HepG2 (cell line): ENCODE results near the gene TNFAIP1. TPM values are rescaled to one million over a fixed set of nuclear protein-coding genes. Genes with fewer than 3 reads are reported as not detected.
A peak's percentile ranks its signal among the peaks of the same experiment; 100 is the strongest.

Experiments
- ELK4 ChIP-seq: sonication (generic); formaldehyde crosslinking; IDR thresholded peaks from 2 replicates; pipeline ENCODE4 v1.9.0; 2021; ENCODE audit warnings: missing genetic modification reagents, borderline replicate concordance
- HOXA7 ChIP-seq: sonication (generic); formaldehyde crosslinking; IDR thresholded peaks from 2 replicates; pipeline ENCODE4 v1.8.1; 2022; ENCODE audit warnings: mild to moderate bottlenecking, missing genetic modification reagents, moderate library complexity
- KAT8 ChIP-seq: IDR thresholded peaks from 2 replicates; pipeline ENCODE4 v1.6.1; 2016; ENCODE audit warnings: missing genetic modification reagents, missing compliant biosample characterization
- MAF1 ChIP-seq: sonication (generic); formaldehyde crosslinking; IDR thresholded peaks from 2 replicates; pipeline ENCODE4 v1.5.0; 2020; ENCODE audit warnings: missing genetic modification reagents, borderline replicate concordance
- NONO ChIP-seq, 2 experiments: fragments of 450-650 bp in 1 of 2; sonication (generic) in 1 of 2; formaldehyde crosslinking in 1 of 2; IDR thresholded peaks in 1 of 2; conservative IDR thresholded peaks in 1 of 2; 2 replicates each; pipeline versions ENCODE4 v1.6.1 to v1.8.0; 2017 to 2022; ENCODE audit warnings: mild to moderate bottlenecking in 1 of 2, missing genetic modification reagents in 1 of 2, moderate library complexity in 1 of 2
- RARA ChIP-seq: IDR thresholded peaks from 2 replicates; pipeline ENCODE4 v1.6.1; 2016; ENCODE audit warnings: missing genetic modification reagents, missing compliant biosample characterization
- SMARCE1 ChIP-seq: fragments of 450-650 bp; IDR thresholded peaks from 2 replicates; pipeline ENCODE4 v1.6.1; 2017; ENCODE audit warnings: borderline replicate concordance
- ZFP1 ChIP-seq: IDR thresholded peaks from 2 replicates; pipeline ENCODE4 v1.6.1; 2016
- ZMYM2 ChIP-seq: sonication (generic); formaldehyde crosslinking; IDR thresholded peaks from 2 replicates; pipeline ENCODE4 v1.8.0; 2022; ENCODE audit warnings: mild to moderate bottlenecking, missing genetic modification reagents
- ZNF24 ChIP-seq: fragments of 450-650 bp; IDR thresholded peaks from 2 replicates; pipeline ENCODE4 v1.6.1; 2017; ENCODE audit warnings: antibody characterized with exemption, mild to moderate bottlenecking
- ZNF337 ChIP-seq: sonication (generic); formaldehyde crosslinking; IDR thresholded peaks from 2 replicates; pipeline ENCODE4 v1.5.1; 2020; ENCODE audit warnings: missing genetic modification reagents, low read depth, mild to moderate bottlenecking, borderline replicate concordance
- ZNF512 ChIP-seq: sonication (generic); formaldehyde crosslinking; IDR thresholded peaks from 2 replicates; pipeline ENCODE4 v1.4.0; 2020; ENCODE audit warnings: mild to moderate bottlenecking, missing genetic modification reagents
- ZNF605 ChIP-seq: sonication (generic); formaldehyde crosslinking; IDR thresholded peaks from 2 replicates; pipeline ENCODE4 v1.8.0; 2022; ENCODE audit warnings: mild to moderate bottlenecking, missing genetic modification reagents
- ZNF709 ChIP-seq: sonication (generic); formaldehyde crosslinking; IDR thresholded peaks from 2 replicates; pipeline ENCODE4 v1.5.0; 2020; ENCODE audit warnings: mild to moderate bottlenecking, missing genetic modification reagents
- ZNF780A ChIP-seq: sonication (generic); formaldehyde crosslinking; IDR thresholded peaks from 2 replicates; pipeline ENCODE4 v1.8.0; 2022; ENCODE audit warnings: mild to moderate bottlenecking, missing genetic modification reagents, moderate library complexity
- ZNF781 ChIP-seq: sonication (generic); formaldehyde crosslinking; IDR thresholded peaks from 2 replicates; pipeline ENCODE4 v1.5.1; 2020; ENCODE audit warnings: borderline replicate concordance, mild to moderate bottlenecking, missing genetic modification reagents; ENCODE audit errors: not compliant biosample characterization
- ZNF792 ChIP-seq: IDR thresholded peaks from 2 replicates; pipeline ENCODE4 v1.6.1; 2016
- ZNF816 ChIP-seq: sonication (generic); formaldehyde crosslinking; IDR thresholded peaks from 2 replicates; pipeline ENCODE4 v1.8.0; 2022; ENCODE audit warnings: missing genetic modification reagents, mild to moderate bottlenecking, borderline replicate concordance
- ZNF83 ChIP-seq: sonication (generic); formaldehyde crosslinking; IDR thresholded peaks from 2 replicates; pipeline ENCODE4 v1.4.0; 2020; ENCODE audit warnings: missing genetic modification reagents, mild to moderate bottlenecking, borderline replicate concordance
- ZSCAN9 ChIP-seq: IDR thresholded peaks from 2 replicates; pipeline ENCODE4 v1.6.1; 2016; ENCODE audit warnings: borderline replicate concordance
- polyA plus RNA-seq, 8 experiments: library from polyadenylated mRNA; depleted of rRNA in 3 of 8; stranded (reverse) in 7 of 8; unstranded in 1 of 8; fragments of >200 nt; fragmentation: Illumina TruSeq in 4 of 8; extraction: Trizol in 4 of 8; gene quantifications; 2 replicates each; pipeline versions ENCODE4 v1.2.1 to v1.2.3, GENCODE V29; 2011 to 2016; ENCODE audit warnings: low read depth in 4 of 8, missing spikeins in 1 of 8, mixed read lengths in 1 of 8; ENCODE audit not compliant: insufficient read depth in 1 of 8
- total RNA-seq, 5 experiments: library from RNA; depleted of rRNA; stranded (reverse); fragments of >200 nt; fragmentation: Illumina TruSeq; extraction: Trizol; gene quantifications; 2 replicates each; pipeline ENCODE4 v1.2.3, GENCODE V29; 2016; ENCODE audit warnings: low read depth in 1 of 5
- TF ChIP-seq, protein P1 (sequence below): sonication (generic); formaldehyde crosslinking; IDR thresholded peaks from 2 replicates; pipeline ENCODE4 v1.4.0; 2020; ENCODE audit warnings: missing genetic modification reagents, borderline replicate concordance
- TF ChIP-seq, protein P2 (sequence below): sonication (generic); formaldehyde crosslinking; IDR thresholded peaks from 2 replicates; pipeline ENCODE4 v1.4.0; 2020; ENCODE audit warnings: mild to moderate bottlenecking, missing genetic modification reagents

TNFAIP1 gene
- total and polyA plus RNA-seq, 2 of the 13 experiments (the other 11 are each of a cell fraction or from before 2014, with no cell fraction given), result 17.5 to 40.6 TPM

DNA sequence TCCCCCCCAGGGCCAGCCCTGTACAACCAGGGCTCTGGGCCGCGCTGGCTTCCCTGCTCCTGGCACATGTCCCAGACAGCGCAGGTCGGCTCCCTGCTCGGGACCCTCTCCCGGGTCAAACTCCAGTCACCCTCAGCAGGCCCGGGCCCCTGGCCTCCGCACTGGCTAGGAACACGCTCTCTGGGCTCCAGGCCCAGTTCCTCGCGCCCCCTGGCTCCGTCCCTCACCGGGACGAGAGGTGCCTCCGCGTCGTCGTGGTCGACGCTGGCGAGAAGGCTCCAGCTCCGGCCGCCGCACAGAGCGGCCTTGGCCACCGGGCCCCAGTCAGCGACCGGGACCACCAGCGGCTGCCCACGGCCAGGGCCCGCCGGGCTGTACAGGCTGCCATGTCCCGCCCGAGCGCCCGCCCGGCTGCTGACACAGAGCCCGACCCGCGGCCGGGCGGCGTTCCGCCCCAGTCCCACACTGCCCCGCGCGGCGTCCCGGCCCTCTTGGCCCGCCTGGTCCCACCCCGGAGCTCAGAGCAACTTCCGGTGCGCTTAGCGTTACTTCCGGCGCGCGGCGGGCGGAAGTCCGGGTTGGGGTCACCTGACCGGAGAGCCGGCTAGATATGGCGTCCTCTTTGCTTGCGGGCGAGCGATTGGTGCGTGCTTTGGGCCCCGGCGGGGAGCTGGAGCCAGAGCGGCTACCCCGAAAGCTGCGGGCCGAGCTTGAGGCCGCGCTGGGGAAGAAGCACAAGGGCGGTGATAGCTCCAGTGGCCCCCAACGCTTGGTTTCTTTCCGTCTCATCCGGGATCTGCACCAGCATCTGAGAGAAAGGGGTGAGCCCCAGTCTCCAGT, 21.7 kb downstream of the TNFAIP1 start, which contains the start of gene POLDIP2 (continued):
- no peak for TF ChIP-seq MAF1
- TF ChIP-seq ZNF792 (CRISPR knock-in tag), result peak; percentile 68
- TF ChIP-seq RARA, result peak; percentile 34; the same call in 1 of the 2 replicates
- TF ChIP-seq, protein P1, sequence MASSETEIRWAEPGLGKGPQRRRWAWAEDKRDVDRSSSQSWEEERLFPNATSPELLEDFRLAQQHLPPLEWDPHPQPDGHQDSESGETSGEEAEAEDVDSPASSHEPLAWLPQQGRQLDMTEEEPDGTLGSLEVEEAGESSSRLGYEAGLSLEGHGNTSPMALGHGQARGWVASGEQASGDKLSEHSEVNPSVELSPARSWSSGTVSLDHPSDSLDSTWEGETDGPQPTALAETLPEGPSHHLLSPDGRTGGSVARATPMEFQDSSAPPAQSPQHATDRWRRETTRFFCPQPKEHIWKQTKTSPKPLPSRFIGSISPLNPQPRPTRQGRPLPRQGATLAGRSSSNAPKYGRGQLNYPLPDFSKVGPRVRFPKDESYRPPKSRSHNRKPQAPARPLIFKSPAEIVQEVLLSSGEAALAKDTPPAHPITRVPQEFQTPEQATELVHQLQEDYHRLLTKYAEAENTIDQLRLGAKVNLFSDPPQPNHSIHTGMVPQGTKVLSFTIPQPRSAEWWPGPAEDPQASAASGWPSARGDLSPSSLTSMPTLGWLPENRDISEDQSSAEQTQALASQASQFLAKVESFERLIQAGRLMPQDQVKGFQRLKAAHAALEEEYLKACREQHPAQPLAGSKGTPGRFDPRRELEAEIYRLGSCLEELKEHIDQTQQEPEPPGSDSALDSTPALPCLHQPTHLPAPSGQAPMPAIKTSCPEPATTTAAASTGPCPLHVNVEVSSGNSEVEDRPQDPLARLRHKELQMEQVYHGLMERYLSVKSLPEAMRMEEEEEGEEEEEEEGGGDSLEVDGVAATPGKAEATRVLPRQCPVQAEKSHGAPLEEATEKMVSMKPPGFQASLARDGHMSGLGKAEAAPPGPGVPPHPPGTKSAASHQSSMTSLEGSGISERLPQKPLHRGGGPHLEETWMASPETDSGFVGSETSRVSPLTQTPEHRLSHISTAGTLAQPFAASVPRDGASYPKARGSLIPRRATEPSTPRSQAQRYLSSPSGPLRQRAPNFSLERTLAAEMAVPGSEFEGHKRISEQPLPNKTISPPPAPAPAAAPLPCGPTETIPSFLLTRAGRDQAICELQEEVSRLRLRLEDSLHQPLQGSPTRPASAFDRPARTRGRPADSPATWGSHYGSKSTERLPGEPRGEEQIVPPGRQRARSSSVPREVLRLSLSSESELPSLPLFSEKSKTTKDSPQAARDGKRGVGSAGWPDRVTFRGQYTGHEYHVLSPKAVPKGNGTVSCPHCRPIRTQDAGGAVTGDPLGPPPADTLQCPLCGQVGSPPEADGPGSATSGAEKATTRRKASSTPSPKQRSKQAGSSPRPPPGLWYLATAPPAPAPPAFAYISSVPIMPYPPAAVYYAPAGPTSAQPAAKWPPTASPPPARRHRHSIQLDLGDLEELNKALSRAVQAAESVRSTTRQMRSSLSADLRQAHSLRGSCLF (CRISPR knock-in tag), result 0 out of 2 replicates have a peak, but pooled peaks have one; percentile 39
- peak; percentile 74; the same call in 1 of the 2 replicates for TF ChIP-seq ELK4 (CRISPR knock-in tag)
- TF ChIP-seq HOXA7, result no peak
- TF ChIP-seq ZNF24, result no peak
- no peak for TF ChIP-seq ZNF605 (CRISPR knock-in tag)
- peak; percentile 76; the same call in 1 of the 2 replicates for TF ChIP-seq ZNF709 (CRISPR knock-in tag)
- TF ChIP-seq ZNF512 (CRISPR knock-in tag), result no peak
- TF ChIP-seq ZFP1 (CRISPR knock-in tag), result peak; percentile 52; the same call in 1 of the 2 replicates
- no peak for TF ChIP-seq NONO (IDR thresholded peaks at IDR 0.05)
- peak; percentile 89 for TF ChIP-seq NONO (CRISPR knock-in tag; conservative IDR thresholded peaks at IDR 0.05)
- TF ChIP-seq KAT8 (CRISPR knock-in tag), result peak; percentile 100
- no peak for TF ChIP-seq ZNF781
- TF ChIP-seq ZMYM2 (CRISPR knock-in tag), result no peak
- no peak for TF ChIP-seq ZSCAN9 (CRISPR knock-in tag)
- no peak for TF ChIP-seq ZNF780A (CRISPR knock-in tag)
- TF ChIP-seq, protein P2, sequence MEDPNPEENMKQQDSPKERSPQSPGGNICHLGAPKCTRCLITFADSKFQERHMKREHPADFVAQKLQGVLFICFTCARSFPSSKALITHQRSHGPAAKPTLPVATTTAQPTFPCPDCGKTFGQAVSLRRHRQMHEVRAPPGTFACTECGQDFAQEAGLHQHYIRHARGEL (CRISPR knock-in tag), result no peak
- TF ChIP-seq SMARCE1, result no peak
- no peak for TF ChIP-seq ZNF337 (CRISPR knock-in tag)
- TF ChIP-seq ZNF816 (CRISPR knock-in tag), result 0 out of 2 replicates have a peak, but pooled peaks have one; percentile 46
- TF ChIP-seq ZNF83 (CRISPR knock-in tag), result no peak; the same call in 1 of the 2 replicates
